H54 (cell line): ENCODE measurements around the gene RGS4.
A peak's percentile ranks its signal among the peaks of the same experiment; 100 is the strongest.
"Not testable (repeated sequence)": the region's sequence is repeated elsewhere in the genome, so short reads cannot be mapped to it uniquely, and the experiment has no call there.

Source experiments
- DNase-seq: peaks from one replicate; pipeline ENCODE4 v3.0.0; 2011; ENCODE audit warnings: low spot score, mixed read lengths; ENCODE audit not compliant: insufficient read length
- FAIRE-seq: peaks from 3 replicates; lab custom pipeline; 2011; peaks lifted over from hg19 to GRCh38; lab: Jason Lieb, UNC
- POLR2A ChIP-seq: IDR thresholded peaks from 2 replicates; pipeline ENCODE4 v1.6.1; 2011; ENCODE audit warnings: low read depth, mild to moderate bottlenecking, low read length

RGS4 gene

GRCh38 chr1:163076446-163076845 is 7.3 kb downstream of the RGS4 start:
- FAIRE-seq (no peak), DNase-seq (no peak)

GRCh38 chr1:163076981-163077761 is 8.0 kb downstream of the RGS4 start:
- no peak for TF ChIP-seq POLR2A
- FAIRE-seq (no peak), DNase-seq (no peak)

More at GRCh38 chr1:163076446-163076845, 7.3 kb downstream of the RGS4 start:
- TF ChIP-seq POLR2A: no peak

- no peak for TF ChIP-seq POLR2A
- FAIRE-seq (peak; percentile 48), DNase-seq (no peak)
Observed at GRCh38 chr1:163082971-163083370, 13.8 kb downstream of the RGS4 start.

GRCh38 chr1:163083690-163084089 is 14.5 kb downstream of the RGS4 start:
- DNase-seq (no peak), FAIRE-seq (peak; percentile 93)
- no peak for TF ChIP-seq POLR2A

GRCh38 chr1:163084330-163084729 is 15.2 kb downstream of the RGS4 start:
- FAIRE-seq: peak; percentile 60
- TF ChIP-seq POLR2A: no peak
- no peak for DNase-seq

- no peak for DNase-seq
- TF ChIP-seq POLR2A: no peak
- FAIRE-seq: peak; percentile 45
Observed at GRCh38 chr1:163085041-163085903, 16.1 kb downstream of the RGS4 start.

- no peak for TF ChIP-seq POLR2A
- FAIRE-seq: peak; percentile 75
- DNase-seq: no peak
Observed at GRCh38 chr1:163085904-163086268, 16.7 kb downstream of the RGS4 start.

- FAIRE-seq, DNase-seq: not testable (repeated sequence)
Observed at GRCh38 chr1:163089117-163089516, 20.0 kb downstream of the RGS4 start.

- DNase-seq: no peak
- TF ChIP-seq POLR2A: no peak
- peak; percentile 94 for FAIRE-seq
Observed at GRCh38 chr1:163090321-163090945, 21.3 kb downstream of the RGS4 start.

GRCh38 chr1:163093169-163093568 is 24.0 kb downstream of the RGS4 start:
- FAIRE-seq (peak; percentile 60), DNase-seq (no peak)
- TF ChIP-seq POLR2A: no peak

- no peak for TF ChIP-seq POLR2A
- FAIRE-seq (no peak), DNase-seq (no peak)
Observed at GRCh38 chr1:163093579-163093978, 24.4 kb downstream of the RGS4 start.

GRCh38 chr1:163094182-163094581 is 25.0 kb downstream of the RGS4 start:
- FAIRE-seq (no peak), DNase-seq (no peak)
- no peak for TF ChIP-seq POLR2A

- DNase-seq (no peak), FAIRE-seq (no peak)
- no peak for TF ChIP-seq POLR2A
Observed at GRCh38 chr1:163094589-163094988, 25.4 kb downstream of the RGS4 start.

GRCh38 chr1:163095213-163095612 is 26.1 kb downstream of the RGS4 start:
- FAIRE-seq (no peak), DNase-seq (no peak)
- no peak for TF ChIP-seq POLR2A
